K562 (cell line): ENCODE data around the gene ZNF689. TPM values are rescaled to one million over a fixed set of nuclear protein-coding genes. Genes with fewer than 3 reads are reported as not detected.

ENCODE experiments used
- ATF1 ChIP-seq, 2 experiments: fragments of 450-650 bp in 1 of 2; IDR thresholded peaks; 2 replicates each; pipeline ENCODE4 v1.6.1; 2016; ENCODE audit warnings: missing compliant biosample characterization in 1 of 2, missing genetic modification characterization in 1 of 2
- BMI1 ChIP-seq: fragments of 150-350 bp; IDR thresholded peaks from 2 replicates; pipeline ENCODE4 v1.6.1; 2014; ENCODE audit warnings: low read length
- CBX3 ChIP-seq, 2 experiments: IDR thresholded peaks; 1 replicate in 1 of 2; 2 replicates in 1 of 2; pipeline ENCODE4 v1.6.1; 2012; ENCODE audit warnings: inconsistent platforms in 2 of 2, low read length in 2 of 2, borderline replicate concordance in 1 of 2, control low read depth in 1 of 2
- KHSRP ChIP-seq: fragments of 450-650 bp; IDR thresholded peaks from 2 replicates; pipeline ENCODE4 v1.6.1; 2017
- MED1 ChIP-seq: sonication (generic); formaldehyde crosslinking; IDR thresholded peaks from 2 replicates; pipeline ENCODE4 v1.8.1; 2023; ENCODE audit warnings: missing genetic modification reagents, borderline replicate concordance
- RHOXF2B ChIP-seq: fragments of 250-450 bp; sonication (Bioruptor Pico); conservative IDR thresholded peaks from 2 replicates; pipeline ENCODE4 v1.5.1; 2021
- TCF7L2 ChIP-seq: fragments of 150-350 bp; IDR thresholded peaks from 2 replicates; pipeline ENCODE4 v1.6.1; 2016; ENCODE audit warnings: low read depth, mild to moderate bottlenecking, low read length, moderate library complexity
- TGIF2 ChIP-seq: sonication (generic); formaldehyde crosslinking; IDR thresholded peaks from 2 replicates; pipeline ENCODE4 v1.8.1; 2022; ENCODE audit warnings: mild to moderate bottlenecking, missing genetic modification reagents, moderate library complexity
- ZNF134 ChIP-seq: fragments of 250-450 bp; sonication (Bioruptor Pico); conservative IDR thresholded peaks from 2 replicates; pipeline ENCODE4 v1.4.0; 2020
- ZNF165 ChIP-seq: fragments of 250-450 bp; sonication (Bioruptor Pico); IDR thresholded peaks from 2 replicates; pipeline ENCODE4 v1.4.0; 2020; ENCODE audit warnings: borderline replicate concordance
- ZNF24 ChIP-seq: fragments of 450-650 bp; IDR thresholded peaks from 2 replicates; pipeline ENCODE4 v1.6.1; 2016
- polyA plus RNA-seq, 8 experiments: library from polyadenylated mRNA; depleted of rRNA in 4 of 8; stranded (reverse) in 5 of 8; unstranded in 3 of 8; fragments of >200 nt; fragmentation: Nextera tagmentation in 2 of 8; fragmentation: Illumina TruSeq in 1 of 8; extraction: Ambion mirVana in 2 of 8; extraction: Trizol in 1 of 8; gene quantifications; 2 replicates each; pipeline versions ENCODE4 v1.2.1 to v1.2.3, GENCODE V29; 2011 to 2014; ENCODE audit warnings: inconsistent platforms in 1 of 8, missing spikeins in 1 of 8
- total RNA-seq, 7 experiments: library from RNA; depleted of rRNA in 6 of 7; stranded (reverse); fragments of >200 nt in 6 of 7; fragmentation: Illumina TruSeq in 2 of 7; extraction: Trizol in 2 of 7; gene quantifications; 2 replicates each; pipeline versions ENCODE4 v1.2.1 to v1.2.3, GENCODE V29; 2011 to 2021; ENCODE audit warnings: low replicate concordance in 1 of 7
- TF ChIP-seq, protein P1 (sequence below): fragments of 250-450 bp; sonication (Bioruptor Pico); IDR thresholded peaks from 2 replicates; pipeline ENCODE4 v1.4.0; 2020
- TF ChIP-seq, protein P2 (sequence below): sonication (generic); formaldehyde crosslinking; IDR thresholded peaks from 2 replicates; pipeline ENCODE4 v1.8.0; 2023; ENCODE audit warnings: missing genetic modification reagents, mild to moderate bottlenecking, borderline replicate concordance
- TF ChIP-seq, protein P3 (sequence below): fragments of 450-650 bp; formaldehyde crosslinking; IDR thresholded peaks from 2 replicates; pipeline ENCODE4 v1.4.0; 2022; ENCODE audit warnings: mild to moderate bottlenecking, moderate library complexity
- TF ChIP-seq, protein P4 (sequence below): fragments of 450-650 bp; IDR thresholded peaks from 2 replicates; pipeline ENCODE4 v1.6.1; 2014; ENCODE audit warnings: low read depth, mild to moderate bottlenecking, moderate library complexity, borderline replicate concordance
- TF ChIP-seq, protein P5 (sequence below), 2 experiments: fragments of 450-650 bp; IDR thresholded peaks; 2 replicates each; pipeline ENCODE4 v1.6.1; 2016

The ZNF689 gene
- total and polyA plus RNA-seq, 9 of the 15 experiments (the other 6 are each of a cell fraction or from before 2014, with no cell fraction given): 5.4 to 15.4 (median 10.8) TPM

DNA sequence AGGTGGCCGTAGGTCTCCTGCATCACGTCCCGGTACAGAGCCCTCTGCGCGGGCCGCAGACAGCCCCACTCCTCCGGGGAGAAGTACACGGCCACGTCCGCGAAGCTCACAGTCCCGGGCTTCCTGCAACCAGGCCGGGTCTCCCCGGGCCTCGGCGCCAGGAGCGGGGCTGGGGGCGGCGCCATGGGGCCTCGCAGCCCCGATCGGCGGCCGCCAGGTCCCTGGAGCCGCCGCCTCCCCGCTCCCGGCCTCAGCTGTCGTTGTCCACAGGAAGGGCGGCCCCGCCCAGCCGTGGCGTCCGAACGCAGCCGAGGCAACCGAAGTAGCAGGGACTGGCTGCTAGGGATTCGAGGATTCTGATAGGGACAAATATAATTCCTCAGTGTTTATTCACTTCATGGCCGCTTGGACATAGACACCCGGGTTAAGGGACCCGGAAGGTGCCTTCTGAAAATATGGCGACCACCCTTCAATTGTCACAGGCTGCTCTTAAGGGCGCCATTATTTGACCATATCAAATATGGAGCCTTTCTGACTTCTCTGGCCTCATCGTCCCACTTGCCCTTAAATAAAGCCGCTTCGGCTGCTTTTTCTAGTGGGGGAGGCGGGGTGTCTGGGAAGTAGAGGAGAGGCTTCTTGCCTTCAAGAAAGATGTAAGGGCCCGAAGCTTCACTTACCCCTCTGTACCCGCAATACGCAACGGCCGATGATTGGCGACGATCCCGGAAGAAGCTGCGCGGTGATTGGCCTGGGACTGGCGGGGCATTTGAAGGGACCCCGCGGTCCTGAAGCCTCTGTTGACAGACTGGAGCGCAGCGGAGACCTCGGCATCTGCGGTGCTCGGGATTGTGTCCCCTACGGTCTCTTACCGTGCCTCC lies 38.5 kb downstream of the ZNF689 start, which contains the start of gene ZNF688 (continued):
- TF ChIP-seq, protein P1, sequence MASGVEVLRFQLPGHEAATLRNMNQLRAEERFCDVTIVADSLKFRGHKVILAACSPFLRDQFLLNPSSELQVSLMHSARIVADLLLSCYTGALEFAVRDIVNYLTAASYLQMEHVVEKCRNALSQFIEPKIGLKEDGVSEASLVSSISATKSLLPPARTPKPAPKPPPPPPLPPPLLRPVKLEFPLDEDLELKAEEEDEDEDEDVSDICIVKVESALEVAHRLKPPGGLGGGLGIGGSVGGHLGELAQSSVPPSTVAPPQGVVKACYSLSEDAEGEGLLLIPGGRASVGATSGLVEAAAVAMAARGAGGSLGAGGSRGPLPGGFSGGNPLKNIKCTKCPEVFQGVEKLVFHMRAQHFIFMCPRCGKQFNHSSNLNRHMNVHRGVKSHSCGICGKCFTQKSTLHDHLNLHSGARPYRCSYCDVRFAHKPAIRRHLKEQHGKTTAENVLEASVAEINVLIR (CRISPR knock-in tag): peak; percentile 63
- no peak for TF ChIP-seq ZNF165
- TF ChIP-seq, protein P2, sequence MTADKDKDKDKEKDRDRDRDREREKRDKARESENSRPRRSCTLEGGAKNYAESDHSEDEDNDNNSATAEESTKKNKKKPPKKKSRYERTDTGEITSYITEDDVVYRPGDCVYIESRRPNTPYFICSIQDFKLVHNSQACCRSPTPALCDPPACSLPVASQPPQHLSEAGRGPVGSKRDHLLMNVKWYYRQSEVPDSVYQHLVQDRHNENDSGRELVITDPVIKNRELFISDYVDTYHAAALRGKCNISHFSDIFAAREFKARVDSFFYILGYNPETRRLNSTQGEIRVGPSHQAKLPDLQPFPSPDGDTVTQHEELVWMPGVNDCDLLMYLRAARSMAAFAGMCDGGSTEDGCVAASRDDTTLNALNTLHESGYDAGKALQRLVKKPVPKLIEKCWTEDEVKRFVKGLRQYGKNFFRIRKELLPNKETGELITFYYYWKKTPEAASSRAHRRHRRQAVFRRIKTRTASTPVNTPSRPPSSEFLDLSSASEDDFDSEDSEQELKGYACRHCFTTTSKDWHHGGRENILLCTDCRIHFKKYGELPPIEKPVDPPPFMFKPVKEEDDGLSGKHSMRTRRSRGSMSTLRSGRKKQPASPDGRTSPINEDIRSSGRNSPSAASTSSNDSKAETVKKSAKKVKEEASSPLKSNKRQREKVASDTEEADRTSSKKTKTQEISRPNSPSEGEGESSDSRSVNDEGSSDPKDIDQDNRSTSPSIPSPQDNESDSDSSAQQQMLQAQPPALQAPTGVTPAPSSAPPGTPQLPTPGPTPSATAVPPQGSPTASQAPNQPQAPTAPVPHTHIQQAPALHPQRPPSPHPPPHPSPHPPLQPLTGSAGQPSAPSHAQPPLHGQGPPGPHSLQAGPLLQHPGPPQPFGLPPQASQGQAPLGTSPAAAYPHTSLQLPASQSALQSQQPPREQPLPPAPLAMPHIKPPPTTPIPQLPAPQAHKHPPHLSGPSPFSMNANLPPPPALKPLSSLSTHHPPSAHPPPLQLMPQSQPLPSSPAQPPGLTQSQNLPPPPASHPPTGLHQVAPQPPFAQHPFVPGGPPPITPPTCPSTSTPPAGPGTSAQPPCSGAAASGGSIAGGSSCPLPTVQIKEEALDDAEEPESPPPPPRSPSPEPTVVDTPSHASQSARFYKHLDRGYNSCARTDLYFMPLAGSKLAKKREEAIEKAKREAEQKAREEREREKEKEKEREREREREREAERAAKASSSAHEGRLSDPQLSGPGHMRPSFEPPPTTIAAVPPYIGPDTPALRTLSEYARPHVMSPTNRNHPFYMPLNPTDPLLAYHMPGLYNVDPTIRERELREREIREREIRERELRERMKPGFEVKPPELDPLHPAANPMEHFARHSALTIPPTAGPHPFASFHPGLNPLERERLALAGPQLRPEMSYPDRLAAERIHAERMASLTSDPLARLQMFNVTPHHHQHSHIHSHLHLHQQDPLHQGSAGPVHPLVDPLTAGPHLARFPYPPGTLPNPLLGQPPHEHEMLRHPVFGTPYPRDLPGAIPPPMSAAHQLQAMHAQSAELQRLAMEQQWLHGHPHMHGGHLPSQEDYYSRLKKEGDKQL (CRISPR knock-in tag): no peak
- TF ChIP-seq CBX3 (IDR thresholded peaks at IDR 0.05; ENCODE audit: borderline replicate concordance in 1 of 2, low read length in 2 of 2): no peak
- TF ChIP-seq, protein P3, sequence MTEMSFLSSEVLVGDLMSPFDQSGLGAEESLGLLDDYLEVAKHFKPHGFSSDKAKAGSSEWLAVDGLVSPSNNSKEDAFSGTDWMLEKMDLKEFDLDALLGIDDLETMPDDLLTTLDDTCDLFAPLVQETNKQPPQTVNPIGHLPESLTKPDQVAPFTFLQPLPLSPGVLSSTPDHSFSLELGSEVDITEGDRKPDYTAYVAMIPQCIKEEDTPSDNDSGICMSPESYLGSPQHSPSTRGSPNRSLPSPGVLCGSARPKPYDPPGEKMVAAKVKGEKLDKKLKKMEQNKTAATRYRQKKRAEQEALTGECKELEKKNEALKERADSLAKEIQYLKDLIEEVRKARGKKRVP (CRISPR knock-in tag): no peak
- TF ChIP-seq, protein P4, sequence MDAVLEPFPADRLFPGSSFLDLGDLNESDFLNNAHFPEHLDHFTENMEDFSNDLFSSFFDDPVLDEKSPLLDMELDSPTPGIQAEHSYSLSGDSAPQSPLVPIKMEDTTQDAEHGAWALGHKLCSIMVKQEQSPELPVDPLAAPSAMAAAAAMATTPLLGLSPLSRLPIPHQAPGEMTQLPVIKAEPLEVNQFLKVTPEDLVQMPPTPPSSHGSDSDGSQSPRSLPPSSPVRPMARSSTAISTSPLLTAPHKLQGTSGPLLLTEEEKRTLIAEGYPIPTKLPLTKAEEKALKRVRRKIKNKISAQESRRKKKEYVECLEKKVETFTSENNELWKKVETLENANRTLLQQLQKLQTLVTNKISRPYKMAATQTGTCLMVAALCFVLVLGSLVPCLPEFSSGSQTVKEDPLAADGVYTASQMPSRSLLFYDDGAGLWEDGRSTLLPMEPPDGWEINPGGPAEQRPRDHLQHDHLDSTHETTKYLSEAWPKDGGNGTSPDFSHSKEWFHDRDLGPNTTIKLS: no peak; the same call in 1 of the 2 replicates
- TF ChIP-seq ZNF134 (CRISPR knock-in tag): no peak; the same call in 1 of the 2 replicates
- TF ChIP-seq TGIF2 (CRISPR knock-in tag): peak; percentile 58; the same call in 1 of the 2 replicates
- TF ChIP-seq TCF7L2: no peak
- no peak for TF ChIP-seq BMI1
- no peak for TF ChIP-seq MED1 (CRISPR knock-in tag)
- no peak for TF ChIP-seq ATF1 (CRISPR knock-in tag; IDR thresholded peaks at IDR 0.05)
- TF ChIP-seq ATF1 (tag; IDR thresholded peaks at IDR 0.05): peak; percentile 96
- TF ChIP-seq KHSRP: no peak
- no peak for TF ChIP-seq ZNF24
- TF ChIP-seq, protein P5, sequence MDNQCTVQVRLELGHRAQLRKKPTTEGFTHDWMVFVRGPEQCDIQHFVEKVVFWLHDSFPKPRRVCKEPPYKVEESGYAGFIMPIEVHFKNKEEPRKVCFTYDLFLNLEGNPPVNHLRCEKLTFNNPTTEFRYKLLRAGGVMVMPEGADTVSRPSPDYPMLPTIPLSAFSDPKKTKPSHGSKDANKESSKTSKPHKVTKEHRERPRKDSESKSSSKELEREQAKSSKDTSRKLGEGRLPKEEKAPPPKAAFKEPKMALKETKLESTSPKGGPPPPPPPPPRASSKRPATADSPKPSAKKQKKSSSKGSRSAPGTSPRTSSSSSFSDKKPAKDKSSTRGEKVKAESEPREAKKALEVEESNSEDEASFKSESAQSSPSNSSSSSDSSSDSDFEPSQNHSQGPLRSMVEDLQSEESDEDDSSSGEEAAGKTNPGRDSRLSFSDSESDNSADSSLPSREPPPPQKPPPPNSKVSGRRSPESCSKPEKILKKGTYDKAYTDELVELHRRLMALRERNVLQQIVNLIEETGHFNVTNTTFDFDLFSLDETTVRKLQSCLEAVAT (IDR thresholded peaks at IDR 0.05): no peak
- no peak for TF ChIP-seq RHOXF2B (CRISPR knock-in tag)
